Loucy (cell line): ENCODE measurements around the gene COL23A1.

Source experiments
- CTCF ChIP-seq: fragments of 200-600 bp; sonication (generic); conservative IDR thresholded peaks from 2 replicates; pipeline ENCODE4 v1.5.1; 2014; ENCODE audit warnings: mild to moderate bottlenecking, antibody characterized with exemption, low read length
- EZH2phosphoT487 ChIP-seq: fragments of 200-600 bp; IDR thresholded peaks from 2 replicates; pipeline ENCODE4 v1.6.1; 2018; ENCODE audit warnings: antibody characterized with exemption, mild to moderate bottlenecking, moderate library complexity, borderline replicate concordance

DNA sequence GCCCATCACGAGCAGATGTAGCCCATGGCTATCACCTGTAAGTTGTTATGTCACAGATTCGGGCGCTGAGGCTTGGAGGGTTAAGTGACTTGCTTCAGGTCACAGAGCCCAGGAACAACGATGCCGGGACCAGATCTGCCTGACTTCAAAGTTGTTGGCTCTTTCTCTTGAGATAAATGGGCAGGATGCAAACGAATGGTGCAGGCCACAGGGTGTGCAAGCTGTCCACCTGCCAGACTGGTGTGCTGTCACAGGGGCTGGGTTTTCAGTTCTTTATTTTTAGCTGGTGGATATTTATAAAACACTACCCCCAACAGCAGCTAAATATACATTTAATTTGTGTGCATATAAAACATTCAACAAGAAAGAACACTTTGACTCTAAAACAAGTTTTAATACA is 339.9 kb downstream of the COL23A1 start:
- TF ChIP-seq CTCF (no peak), EZH2phosphoT487 (no peak)
